HG02885 (cell line): Measurements from ENCODE around the gene THSD7A.
"Not testable (repeated sequence)": the region's sequence is repeated elsewhere in the genome, so short reads cannot be mapped to it uniquely, and the experiment has no call there.

Experiments used
- ATAC-seq: cut with Tn5 transposase; IDR thresholded peaks from one replicate; pipeline ENCODE4 v1.9.1; 2021; ENCODE audit warnings: mild to moderate bottlenecking; ENCODE audit not compliant: unreplicated experiment, poor library complexity

THSD7A gene

DNA sequence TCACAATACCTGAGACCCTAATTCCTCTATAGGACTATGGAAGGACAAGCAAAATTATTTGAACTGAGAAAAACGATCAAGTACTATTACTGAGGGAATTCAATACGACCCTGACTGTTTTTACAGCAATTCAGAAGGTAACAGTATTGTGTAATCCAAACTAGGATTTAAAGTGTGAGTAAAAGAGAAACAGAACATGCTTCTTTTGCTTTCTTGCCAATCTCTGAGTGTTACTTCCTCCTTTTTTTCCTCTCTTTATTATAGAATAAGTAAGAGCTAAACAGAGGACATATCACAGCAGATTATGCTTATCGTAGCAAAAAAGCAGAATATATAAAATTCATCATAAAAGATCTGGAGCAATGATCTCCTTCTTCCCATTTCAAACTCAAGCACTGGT lies 292.1 kb downstream of the THSD7A start:
- no peak for ATAC-seq

DNA sequence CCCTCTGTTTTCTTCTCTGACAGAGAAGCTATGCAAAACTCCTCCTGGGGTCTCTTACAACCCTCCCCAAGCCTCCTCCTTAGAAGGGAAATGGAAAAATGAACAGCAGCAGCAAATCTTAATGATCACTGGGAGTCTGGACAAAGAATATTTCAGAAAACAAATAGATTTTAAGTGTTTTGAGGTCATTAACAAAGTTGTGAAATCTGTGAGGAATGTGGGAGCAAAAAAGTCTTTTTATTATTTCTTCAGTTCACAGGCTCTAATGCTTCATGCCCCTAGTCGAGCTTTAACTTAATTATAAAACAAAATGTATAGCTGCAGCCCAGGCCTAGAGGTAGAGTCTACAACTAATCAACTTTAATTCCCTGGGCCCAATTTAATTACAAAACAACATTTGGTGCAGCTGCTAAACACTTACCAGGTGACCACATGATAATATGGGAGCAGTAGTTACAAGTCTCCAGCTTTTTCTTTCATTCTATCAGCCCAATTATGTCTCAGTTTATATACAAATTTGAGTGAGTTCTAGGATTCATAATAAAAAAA lies 293.2 kb downstream of the THSD7A start:
- ATAC-seq: no peak

DNA sequence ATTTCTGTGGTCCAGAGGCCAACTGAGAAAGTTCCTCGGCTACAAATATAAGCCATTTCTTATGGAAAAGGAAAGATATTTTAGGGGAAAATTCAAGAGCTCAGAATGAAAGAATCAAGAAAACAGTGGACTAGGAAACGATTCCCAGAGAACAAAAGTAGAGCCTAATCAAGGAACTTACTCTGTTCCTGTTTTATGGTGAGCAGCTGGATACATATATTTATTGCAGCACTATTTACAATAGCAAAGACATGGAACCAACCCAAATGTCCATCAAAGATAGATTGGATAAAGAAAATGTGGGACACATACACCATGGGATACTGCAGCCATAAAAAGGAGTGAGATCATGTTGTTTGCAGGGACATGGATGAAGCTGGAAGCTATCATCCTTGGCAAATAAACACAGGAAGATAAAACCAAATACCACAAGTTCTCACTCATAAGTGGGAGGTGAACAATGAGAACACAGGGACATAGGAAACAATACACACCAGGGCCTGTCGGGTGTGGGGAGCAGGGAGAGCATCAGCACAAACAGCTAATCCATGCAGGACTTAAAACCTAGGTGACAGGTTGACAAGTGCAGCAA lies 298.7 kb downstream of the THSD7A start:
- no peak for ATAC-seq

DNA sequence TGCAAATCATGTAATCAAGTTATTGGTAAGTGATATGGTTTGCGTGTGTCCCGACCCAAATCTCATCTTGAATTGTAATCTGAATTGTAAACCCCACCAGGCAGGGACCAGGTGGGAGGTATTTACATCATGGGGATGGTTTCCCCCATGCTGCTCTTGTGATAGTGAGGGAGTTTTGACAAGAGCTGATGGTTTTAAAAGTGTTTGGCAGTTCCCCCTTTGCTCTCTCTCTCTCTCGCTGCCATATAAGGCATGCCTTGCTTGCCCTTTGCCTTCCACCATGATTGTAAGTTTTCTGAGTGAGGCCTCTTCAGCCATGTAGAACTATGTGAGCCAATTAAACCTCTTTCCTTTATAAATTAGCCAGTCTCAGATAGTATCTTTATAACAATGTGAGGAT lies 302.6 kb downstream of the THSD7A start:
- ATAC-seq: no peak

DNA sequence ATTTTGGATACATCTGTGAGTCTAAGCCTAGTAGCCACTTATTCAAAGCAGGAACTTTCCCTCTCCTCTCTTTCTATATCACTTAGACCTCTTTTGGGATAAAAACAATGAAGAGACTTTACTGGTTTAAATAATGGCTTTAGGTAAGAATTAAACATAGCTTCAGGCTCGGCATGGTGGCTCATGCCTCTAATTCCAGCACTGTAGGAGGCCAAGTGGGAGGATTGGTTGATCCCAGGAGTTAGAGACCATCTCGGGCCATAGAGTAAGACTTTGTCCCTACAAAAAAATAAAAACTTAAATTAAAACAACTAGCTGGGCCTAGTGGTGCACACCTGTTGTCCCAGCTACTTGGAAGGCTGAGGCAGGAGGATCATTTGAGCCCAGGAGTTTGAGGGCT lies 304.3 kb downstream of the THSD7A start:
- no peak for ATAC-seq

DNA sequence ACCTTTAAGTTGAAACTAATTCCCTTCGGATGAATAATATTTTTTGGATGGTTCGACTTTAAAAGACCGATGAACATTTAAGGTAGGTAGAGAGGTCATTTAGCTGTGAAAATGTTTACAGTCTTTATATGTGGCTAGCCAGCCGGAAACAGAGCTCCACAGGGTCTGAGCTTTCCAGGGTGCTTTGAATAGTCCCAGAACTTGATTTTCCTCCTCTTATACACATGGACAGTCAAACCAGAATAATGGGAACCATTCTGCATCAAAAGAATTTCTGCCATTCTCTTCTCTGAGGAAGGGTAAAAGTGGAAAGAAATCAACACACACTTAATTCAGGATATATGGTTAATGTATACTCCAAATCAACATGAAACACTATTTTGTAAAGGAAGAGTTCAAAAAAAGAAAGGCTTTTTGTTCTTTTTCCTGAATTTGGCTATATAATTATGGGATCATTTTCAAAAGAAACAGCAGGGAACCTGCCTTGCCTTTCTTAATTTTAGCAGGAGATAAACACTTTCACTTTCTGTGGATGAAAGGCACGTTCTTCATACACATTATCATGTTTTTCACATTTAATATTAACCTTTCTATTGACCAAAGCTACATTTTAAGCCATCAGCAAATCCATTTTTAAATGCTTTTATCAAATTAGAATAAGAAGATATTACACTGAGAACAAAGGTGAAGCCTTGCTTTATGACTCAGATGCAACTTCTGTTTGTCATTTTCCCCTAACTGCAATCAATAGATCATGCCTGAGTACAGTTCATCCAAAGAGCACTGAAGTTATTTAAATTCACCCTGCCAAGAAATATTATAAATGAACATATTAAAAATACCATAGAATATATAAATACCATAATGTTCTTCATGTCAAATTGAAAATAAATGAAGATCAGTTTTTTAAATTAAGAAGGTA lies 307.3 kb downstream of the THSD7A start:
- ATAC-seq: no peak

DNA sequence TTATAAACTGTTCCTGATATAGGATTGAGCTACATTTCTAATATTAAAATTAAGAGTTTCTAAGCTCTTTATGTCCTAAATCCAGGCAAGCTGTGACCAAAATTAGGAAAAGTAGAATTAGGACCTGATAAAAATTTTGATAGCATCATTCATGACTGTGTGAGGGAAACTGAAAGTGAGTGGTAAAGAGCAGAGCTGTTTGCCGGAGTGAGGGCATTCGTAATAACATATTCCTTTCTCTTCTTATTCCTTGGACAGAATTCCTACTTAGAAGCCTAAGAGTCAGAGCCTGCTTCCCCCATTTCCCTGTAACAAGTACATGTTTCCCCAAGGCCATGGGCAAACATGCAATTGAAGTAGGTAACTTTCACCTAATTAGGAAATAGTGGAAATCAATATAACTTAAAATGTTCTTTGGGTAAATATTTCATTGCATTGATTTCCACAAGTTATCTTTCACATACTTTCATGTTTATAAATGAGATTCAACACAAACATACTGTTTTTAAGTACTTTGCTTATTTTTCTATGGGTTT lies 310.0 kb downstream of the THSD7A start:
- ATAC-seq: not testable (repeated sequence)

DNA sequence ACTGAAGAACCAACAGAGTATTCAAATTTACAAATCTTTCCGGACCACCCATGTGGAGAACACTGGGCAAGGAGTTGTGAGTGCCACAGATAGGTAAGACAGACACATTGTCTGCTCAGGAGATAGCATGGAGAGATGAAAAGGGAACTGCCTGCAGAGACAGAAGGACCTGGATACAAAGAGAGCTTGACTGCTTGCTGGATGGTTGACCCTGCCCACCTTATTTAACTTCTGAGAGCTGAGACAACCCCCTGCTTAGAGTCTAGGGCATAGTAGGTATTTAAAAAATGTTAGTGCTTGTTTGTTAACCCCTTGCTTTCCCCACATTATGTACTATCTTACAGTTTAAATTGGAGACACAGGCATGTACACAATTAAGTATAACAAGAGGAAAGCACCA lies 314.1 kb downstream of the THSD7A start:
- ATAC-seq: no peak

DNA sequence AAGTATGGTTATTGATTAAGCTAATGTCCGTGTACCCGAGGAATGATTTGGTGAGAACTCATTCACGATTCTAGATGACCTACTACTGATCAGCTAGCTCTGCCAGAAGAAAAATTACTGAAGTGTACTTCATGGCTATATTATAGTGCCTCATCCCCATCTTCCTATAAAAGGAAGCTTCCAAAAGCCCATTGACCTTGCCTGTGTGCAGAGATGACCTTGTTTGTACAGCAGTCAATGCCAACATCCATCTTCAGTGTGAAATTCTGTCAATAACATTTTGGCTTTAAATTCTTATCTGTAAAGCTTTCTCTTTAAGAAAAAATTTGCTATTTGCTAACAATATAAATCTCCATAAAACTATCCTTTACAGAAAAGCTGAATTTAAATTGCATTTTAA lies 315.7 kb downstream of the THSD7A start:
- no peak for ATAC-seq

DNA sequence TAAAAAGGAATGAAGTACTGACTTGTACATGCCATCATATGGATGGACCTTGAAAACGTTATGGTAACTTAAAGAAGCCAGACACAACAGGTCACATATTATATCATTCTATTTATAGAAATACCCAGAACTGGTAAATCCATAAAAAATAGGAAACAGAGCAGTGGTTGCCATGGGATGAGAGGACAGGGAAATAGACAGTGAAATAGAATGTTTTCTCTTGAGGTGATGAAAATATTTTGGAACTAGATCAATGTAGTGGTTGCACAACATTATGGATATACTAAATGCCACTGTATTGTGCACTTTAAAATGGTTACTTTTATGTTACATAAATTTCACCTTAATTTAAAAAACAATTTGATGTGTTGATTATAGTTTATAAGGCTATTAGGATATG lies 318.5 kb downstream of the THSD7A start:
- ATAC-seq: no peak

DNA sequence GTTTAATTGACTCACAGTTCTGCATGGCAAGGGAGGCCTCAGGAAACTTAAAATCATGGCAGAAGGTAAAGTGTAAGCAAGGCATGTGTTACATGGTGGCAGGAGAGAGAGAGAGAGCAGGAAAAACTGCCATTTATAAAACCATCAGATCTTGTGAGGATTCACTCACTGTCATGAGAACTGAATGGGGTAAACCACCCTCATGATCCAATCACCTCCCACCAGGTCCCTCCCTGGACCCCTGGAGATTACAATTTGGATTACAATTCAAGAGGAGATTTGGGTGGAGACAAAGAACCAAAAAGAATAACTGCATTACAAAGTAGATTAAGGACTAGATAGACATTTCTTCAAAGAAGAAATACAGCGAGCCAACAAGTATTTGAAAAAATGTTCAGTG lies 324.1 kb downstream of the THSD7A start:
- no peak for ATAC-seq

DNA sequence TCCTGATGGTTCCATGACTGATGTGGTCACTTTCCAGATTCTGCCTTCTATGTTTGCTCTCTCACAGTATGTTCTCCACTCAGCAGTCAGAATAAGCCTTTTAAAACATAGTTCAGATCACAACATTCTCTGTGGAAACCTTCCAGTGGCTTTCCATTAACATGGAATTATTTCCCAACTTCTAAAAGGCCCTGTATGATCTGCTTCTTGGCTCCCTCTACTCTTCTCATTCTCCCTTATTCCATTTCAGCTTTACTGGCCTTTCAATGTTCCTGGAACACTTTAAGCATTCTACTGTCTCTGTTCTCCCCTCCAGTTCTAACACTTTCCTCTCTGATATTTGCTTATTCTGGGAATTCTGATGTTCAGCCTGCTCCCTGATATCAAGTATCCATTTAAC lies 325.6 kb downstream of the THSD7A start:
- ATAC-seq: peak; percentile 27

DNA sequence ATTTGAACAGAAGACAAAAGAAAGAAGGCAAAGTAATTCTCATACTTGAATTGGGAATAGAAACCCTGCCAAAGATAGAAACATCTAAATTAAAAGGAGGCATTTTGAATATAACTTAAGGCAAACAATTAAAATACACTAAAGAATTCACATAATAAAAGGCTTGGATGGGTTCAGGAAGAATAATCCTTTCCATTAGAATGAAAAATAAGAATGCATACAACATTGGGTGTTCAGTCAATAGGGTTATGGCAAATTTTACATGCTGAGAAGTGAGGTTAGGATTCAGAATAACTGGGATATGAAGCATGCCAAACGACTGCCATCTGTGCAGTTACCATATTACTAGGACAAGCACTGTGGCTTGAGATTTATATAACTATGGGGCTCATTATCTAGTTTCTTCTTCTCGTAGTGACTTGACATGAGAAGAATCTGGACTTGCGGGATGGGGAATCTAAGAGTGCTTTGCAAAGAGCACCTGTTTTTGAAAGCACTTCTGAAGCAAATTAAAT lies 326.5 kb downstream of the THSD7A start:
- ATAC-seq: peak; percentile 32

DNA sequence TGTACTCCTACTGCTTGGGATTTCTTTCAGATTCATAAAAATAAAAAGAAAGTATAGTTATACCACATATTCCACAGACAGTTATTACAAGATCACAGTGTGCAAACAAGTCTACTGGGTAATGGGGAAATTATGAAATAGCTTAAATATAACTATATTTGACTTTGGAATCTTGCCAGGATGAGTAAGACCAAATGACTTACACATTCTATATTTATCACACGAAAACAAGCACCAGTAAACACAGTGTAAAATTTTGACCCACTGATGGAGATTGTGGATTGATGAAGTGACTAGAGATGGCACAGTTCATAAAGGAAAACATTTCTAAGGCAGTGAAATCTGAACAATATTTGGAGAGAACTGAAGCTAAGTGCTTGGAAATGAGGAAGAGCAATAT lies 339.7 kb downstream of the THSD7A start:
- no peak for ATAC-seq

DNA sequence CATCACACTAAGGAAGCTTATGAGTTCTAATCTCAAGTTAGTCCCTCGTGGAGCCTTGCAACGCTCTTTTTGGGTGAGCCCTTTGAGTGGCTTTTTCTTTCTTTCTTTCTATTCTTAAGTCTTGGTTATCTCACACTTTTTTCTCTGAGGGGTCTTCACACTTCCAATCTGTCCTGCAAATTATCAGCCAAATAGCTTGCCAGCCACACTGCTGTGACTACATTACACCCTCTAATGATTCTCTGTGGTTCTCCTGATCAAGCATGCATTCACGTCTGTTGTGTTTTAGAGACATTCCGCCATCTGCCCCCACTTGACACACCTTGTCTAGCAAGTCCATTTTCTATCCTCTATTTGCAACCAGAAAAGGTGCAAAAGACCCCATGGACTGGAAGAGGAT lies 340.2 kb downstream of the THSD7A start:
- no peak for ATAC-seq

DNA sequence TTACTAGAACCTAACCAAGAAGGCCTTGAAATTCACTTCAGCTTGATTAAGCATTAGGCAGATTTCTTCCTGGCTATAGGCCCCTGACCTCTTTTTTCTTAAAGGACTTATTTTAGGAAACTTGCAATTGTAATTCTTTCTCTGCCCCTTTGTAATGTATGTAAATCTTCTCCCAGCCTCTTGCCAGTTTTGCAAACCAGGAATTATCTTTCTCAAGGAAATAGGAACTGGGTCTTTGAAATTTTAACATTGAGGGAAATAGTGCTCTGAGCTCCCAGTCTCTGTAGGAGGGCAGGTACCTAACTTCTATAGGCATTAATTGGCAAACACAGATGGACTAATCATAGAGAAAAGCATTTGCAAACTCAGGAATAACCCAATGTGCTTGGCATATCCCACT lies 342.7 kb downstream of the THSD7A start:
- ATAC-seq: no peak

DNA sequence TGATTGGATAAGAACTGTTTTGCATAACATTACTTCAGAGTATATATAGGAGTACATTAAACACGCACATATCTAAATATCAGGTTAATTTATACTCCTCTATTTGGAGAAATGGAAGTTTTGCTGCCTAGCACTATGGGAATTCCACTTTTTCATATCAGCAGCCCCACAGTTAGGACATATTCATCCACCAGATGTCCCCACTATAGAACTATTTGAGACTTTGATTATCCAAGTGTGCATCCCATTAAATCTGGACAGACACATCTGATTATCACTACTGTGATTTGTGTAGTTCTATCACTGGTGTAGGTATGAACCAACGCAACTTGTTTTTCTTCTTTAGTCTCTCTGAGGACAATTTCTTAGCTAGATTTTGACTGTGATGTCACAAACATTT lies 345.7 kb downstream of the THSD7A start:
- no peak for ATAC-seq

DNA sequence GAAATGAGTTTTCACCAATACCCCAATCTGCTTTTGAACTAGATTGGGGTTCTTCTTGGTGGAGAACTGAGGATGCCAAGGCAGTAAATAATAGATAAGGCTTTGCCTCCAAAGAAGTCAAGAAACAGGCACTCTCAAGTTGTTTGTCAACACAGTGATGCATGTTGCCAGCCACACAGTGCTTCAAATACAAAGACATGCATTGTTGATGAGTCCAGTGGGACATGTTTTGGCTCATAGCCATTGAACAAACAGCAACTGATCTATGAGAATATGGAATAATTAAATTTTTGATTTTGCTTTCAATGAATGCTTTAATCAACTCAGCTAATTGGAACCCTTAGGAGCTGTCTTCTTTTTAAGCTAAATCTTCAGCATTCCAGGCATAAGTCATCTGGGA lies 346.4 kb downstream of the THSD7A start:
- ATAC-seq: no peak

DNA sequence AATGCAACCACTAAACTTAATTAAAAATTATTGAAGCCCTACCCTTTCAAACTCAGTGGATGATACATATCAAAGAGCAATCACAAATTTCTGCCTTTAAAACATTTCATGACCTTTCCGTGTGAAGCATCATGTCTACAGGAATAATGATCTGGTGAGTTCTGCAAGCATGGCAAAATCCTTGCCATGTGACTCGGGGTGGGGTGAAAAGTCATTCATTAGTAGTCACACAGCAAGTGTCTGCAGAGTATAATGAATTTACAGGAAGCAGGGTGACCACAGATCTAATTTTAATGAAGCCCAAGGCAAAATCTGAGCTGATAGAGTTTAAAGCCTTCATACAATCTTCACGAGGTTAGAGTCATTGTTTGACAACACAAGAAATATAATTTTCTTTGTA lies 351.9 kb downstream of the THSD7A start:
- ATAC-seq: no peak

DNA sequence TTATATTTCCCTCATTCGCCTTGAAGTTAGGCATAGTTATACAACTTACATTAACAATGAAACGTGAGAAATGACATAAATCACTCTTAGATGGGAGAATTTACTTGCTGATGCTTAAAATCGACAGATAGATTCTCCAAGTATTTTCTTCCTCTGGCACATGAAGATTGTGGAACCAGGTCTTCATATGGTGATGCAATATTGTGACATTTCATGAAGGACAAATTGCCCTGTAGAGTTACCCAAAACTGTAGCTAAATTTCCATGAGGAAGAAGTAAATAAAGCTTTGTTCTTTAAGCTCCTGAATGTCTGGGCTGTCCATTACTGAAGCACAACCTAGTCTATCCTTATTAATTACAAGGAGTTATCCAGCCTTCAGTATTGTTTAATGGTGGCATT lies 353.1 kb downstream of the THSD7A start:
- no peak for ATAC-seq

DNA sequence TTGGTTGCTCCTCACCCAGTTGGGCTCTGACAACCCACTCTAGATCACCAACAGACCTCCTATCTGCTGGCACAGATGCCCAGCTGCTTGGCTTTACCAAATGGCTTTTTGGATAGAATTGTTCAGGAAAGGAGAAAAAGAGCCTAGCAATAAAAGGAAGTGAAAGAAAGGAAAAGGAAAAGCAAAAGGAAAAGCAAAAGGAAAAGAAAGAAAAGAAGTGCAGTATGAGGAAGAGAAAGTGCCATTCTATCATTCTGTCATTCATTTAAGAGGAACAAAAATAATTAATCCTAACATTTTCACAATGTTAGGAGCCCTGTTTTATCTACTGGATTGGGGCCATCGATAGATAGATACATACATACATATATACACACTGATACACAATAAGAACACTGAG lies 353.6 kb downstream of the THSD7A start:
- no peak for ATAC-seq
